Loucy (cell line): ENCODE data around the gene LGALS3BP.
A peak's percentile ranks its signal among the peaks of the same experiment; 100 is the strongest.

Experiments
- CTCF ChIP-seq: fragments of 200-600 bp; sonication (generic); conservative IDR thresholded peaks from 2 replicates; pipeline ENCODE4 v1.5.1; 2014; ENCODE audit warnings: mild to moderate bottlenecking, antibody characterized with exemption, low read length
- EZH2phosphoT487 ChIP-seq: fragments of 200-600 bp; IDR thresholded peaks from 2 replicates; pipeline ENCODE4 v1.6.1; 2018; ENCODE audit warnings: antibody characterized with exemption, mild to moderate bottlenecking, moderate library complexity, borderline replicate concordance

- TF ChIP-seq CTCF = peak; percentile 37; the same call in 1 of the 2 replicates
- TF ChIP-seq EZH2phosphoT487 = no peak
Observed at GRCh38 chr17:78986048-78986648, 6.4 kb upstream of the LGALS3BP start.
